Dedifferentiated amniotic fluid mesenchymal stem cell (primary cell): ENCODE data around the gene CELA2A.
"Not testable (repeated sequence)": the region's sequence is repeated elsewhere in the genome, so short reads cannot be mapped to it uniquely, and the experiment has no call there.

Source experiments
- DNase-seq: peaks from one replicate; pipeline ENCODE4 v3.0.0-alpha.2; 2016; ENCODE audit errors: extremely low spot score

Gene CELA2A

DNA sequence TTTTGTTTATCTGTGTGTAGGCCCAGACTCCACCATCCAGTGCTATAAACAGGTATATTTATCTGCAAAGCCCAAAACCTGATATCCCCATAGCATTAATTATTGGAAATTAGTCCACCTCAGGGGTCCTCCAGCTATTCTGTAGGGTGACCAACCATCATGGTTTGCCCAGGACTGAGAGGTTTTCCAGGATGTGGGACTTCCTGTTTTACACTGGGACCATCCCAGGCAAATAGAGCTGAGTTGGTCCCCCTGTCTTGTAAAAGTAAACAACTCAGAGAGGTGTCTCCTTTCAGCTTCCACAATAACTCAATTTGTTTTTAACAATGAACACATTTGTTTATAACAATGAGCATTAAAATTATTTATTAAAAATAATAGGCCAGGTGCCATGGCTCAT lies 11.6 kb downstream of the CELA2A start:
- no peak for DNase-seq

DNA sequence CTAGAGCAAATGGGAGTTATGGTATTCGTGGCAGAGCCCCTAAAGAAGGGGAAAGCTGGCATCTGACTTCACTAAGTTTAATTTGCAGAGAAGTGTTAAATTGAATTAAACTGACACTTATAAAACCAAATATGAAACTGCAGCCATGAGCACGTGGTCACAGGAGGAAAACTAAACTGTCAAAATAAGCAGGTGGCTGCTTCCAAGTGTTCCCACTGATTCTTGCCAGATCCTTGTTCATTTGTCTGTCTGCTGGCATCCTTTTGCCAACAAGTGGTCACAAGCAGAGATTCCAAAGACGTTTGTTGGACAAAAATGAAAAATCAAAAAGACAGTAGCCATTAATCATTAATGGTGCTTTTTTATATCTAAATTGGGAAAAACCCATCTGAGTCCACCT lies 12.8 kb downstream of the CELA2A start:
- DNase-seq = no peak

DNA sequence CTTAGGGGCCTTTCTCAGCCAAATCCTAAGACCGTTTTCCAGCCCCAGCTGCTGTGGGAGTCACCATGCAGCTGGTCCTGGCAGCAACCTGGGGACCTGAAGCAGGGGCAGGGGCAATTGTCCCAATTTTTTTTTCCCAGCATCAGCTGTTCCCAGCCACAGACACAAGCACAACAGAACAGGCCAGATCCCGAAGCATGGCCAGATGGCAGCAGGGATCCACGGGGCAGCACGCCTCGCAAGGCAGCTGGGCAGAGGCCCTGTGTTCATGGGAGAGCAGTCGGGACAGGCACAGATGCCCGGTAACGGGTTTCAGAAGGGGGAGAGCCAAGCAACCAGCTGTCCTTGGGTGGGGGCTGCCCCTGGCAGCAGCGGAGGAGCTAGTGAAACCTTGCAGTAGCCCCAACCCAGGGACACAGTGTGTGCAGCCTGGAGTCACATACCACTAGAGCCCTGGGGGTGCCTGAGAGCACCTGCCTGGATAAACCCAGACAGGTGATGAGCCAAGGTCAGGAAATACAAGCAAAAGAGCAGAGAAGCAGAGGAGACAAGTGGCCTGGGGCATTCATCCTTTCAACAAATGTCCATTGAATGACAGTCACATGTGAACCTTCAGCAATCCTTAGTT lies 13.4 kb downstream of the CELA2A start:
- not testable (repeated sequence) for DNase-seq

DNA sequence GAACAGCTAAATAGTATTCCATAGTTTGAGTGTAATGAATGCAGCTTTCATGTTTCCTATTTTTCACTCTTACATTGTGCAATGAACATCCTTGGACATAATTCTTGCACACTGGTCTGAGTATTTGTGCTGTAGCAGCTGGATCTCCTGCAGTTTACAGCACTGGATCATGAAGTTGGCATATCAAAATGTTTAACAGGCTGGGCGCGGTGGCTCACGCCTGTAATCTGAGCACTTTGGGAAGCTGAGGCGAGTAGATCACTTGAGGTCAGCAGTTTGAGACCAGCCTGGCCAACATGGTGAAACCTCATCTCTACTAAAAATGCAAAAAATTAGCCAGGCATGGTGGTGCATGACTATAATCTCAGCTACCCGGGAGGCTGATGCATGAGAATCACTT lies 14.5 kb downstream of the CELA2A start:
- DNase-seq = not testable (repeated sequence)

DNA sequence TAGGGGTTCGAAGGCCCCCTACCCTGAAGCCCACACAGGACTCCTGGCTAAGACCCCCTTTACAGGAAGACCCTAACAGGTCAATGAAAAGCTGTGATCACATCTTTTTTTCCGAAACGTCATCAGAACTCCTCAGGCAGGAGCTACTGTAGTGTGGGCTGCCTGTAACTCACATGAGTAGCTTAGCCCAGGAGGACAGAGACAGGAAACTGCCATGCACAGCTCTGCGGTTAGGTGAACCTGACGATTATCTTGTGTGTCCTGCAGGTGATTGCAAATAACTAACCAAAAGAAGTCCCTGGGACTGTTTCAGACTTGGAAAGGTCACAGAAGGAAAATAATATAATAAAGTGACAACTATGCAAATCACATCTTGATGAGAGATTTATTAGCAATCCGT lies 15.2 kb downstream of the CELA2A start:
- DNase-seq = not testable (repeated sequence)

DNA sequence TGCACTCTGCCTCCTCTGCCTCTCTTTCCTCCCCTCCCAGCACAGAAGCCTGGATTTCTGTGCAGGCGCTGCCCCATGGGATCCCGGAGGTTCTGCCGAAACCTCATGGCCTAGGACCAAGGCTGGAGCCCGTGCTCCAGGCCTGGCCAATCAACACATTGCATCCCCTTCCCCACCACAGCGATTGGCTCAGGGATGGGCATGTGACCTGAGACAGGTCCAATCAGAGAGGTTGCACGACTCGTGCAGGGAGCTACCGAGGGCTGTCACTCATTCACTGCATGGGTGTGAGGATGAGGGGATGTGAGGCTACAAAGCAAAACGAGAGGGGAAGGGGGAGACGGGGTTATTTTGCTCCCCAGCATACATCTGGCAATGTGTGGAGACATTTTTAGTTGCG lies 16.1 kb downstream of the CELA2A start:
- no peak for DNase-seq

DNA sequence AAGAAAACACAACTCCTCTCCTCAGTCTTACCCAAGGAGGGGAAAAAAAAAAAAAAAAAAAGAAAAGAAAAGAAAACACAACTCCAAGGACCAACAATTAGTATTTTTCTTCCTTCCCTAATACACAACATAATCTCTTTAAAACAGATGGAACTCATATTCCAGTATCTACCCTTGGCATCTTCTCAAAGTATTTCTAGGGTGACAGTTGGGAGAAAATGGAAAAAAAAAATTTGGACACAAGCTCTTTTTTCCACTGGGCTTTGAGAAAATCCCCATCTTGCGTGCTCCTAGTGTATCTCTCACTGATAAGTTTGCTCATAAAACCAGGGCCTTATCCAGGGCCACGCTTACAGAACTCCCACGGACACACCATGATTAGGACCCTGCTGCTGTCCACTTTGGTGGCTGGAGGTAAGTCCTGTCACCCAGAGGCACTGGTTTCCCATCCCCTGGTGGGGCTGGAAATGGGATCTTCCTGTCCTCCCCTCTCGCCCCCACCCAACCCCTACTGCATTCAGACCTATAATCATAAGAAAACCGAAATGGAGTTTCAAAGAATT lies 19.3 kb downstream of the CELA2A start, which contains the start of gene CELA2B:
Gene CELA2B, plus strand, starts transcription at position 353 of the 563 bp plus-strand sequence. Its CDS starts 22 bp downstream, at position 375.
- no peak for DNase-seq

DNA sequence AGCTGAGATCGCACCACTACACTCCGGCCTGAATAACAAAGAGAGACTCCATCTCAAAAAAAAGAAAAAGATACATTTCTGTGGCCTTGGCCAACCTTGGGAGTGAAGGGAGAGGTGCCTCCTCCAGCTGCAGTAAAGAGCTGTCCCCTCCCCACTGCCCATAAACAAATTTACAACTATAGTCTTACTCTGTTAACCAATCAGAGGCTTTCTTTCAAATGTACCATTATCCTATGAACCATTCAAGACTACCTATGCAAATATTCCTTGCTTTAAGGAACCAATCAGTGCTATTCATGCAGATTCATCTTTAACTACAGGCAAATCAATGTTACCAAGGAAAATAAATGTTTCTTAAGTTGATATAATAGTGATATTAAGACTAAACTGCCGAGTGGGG lies 20.4 kb downstream of the CELA2A start:
- DNase-seq = no peak

DNA sequence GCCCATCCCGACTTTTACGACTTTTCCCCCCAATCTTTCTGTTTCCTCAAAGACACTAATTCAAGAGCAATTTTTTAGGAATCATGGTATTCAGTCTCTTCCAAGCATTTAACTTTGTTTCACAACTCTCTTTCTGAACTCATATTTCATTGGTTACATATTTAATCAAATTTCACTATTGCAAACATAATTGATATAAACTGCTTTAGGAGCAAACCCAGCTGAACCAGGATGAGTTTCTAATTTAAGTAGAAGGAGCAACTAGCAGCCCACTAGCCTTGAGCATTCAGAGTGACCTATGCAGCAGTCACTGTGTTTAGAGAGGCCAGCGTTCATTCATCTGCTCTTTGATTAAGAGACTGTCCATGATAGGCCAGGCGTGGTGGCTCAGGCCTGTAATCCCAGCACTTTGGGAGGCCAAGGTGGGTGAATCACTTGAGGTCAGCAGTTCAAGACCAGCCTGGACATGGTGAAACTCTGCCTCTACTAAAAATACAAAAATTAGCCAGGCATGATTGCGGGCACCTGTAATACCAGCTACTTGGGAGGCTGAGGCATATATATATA lies 21.2 kb downstream of the CELA2A start:
- no peak for DNase-seq

DNA sequence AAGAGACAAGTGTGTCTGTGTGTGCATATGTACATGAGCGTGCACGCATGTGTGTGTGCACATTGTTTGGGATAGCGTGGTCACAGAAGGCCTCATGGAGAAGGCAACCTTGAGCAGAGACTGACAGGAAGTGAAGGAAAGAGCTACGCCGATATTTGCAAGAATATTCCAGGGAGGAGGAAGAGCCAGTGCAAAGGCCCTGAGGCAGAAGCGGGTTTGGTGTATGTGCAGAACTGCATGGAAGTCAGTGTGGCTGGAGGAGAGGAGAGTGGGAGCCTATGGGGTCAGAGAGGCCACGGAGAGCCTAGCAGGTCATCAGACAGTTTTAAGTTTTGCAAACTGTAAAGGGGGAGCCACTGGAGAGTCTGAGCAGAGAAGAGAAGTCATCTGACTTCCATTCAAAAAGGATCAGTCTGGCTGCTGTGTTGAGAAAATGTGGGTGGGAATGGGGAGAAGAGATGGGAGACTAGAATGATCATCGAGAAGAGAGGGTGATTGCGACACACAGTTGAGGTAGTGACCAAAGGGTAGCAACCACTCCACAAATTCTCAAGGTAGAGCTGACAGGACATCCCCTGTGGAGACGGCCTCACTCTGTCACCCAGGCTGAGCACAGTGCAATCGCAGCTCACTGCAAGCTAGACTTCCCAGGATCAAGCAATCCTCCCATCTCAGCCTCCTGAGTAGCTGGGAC lies 23.3 kb downstream of the CELA2A start:
- DNase-seq = no peak

DNA sequence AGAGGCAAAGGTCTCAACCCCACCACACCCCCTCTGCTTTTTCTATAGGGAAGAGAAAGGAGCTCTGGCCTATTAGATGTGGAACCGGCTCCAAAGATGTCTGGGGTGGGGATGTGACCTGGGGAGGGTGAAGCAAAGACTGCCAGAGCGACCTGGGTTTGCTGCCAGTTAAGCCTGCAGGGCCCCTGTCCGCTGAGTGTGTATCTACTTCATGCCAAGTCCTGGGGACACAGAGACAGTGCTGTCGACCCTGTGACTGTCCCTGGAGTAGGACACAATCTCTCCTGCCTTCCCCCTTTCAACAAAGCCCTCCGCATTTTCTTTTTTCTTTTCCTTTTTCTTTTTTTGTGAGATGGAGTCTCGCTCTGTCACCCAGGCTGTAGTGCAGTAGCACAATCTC lies 25.9 kb downstream of the CELA2A start:
- not testable (repeated sequence) for DNase-seq

DNA sequence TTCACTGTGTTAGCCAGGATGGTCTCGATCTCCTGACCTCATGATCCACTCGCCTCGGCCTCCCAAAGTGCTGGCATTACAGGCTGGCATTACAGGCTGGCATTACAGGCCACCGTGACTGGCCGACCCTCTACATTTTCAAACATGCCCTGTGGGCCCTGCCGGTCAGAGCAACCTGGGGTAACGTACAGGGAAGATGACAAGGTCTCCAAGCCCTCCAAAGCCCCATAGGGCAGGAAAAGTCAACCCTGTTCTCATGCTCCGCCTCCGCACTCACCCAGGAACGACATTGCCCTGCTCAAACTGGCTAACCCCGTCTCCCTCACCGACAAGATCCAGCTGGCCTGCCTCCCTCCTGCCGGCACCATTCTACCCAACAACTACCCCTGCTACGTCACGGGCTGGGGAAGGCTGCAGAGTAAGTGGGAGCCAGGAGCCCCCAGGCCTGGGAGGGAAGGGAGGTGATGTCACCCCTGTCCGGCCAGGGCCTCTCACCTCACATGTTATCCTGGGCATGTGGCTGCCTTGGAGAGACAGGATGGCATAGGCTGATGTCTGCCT lies 26.5 kb downstream of the CELA2A start:
- not testable (repeated sequence) for DNase-seq

DNA sequence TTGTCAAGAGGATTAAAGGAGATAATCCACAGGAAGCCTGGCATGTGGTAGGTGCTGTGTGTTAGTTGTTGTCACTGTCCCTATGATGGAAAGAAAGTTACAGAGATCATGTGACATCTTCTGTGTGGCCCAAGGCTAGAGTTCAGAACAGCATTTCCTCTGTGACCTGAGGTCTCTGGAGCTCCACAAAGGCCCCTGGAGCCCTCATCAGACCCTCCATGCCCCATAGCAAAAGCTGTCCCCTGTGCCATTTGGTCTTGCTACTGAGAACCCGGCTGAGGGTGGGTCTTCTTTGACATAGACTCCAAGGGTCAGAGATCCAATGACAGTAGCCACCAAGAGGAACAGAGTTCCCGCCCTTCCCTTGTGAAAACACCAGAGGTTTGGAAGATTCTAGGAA lies 27.4 kb downstream of the CELA2A start:
- no peak for DNase-seq

DNA sequence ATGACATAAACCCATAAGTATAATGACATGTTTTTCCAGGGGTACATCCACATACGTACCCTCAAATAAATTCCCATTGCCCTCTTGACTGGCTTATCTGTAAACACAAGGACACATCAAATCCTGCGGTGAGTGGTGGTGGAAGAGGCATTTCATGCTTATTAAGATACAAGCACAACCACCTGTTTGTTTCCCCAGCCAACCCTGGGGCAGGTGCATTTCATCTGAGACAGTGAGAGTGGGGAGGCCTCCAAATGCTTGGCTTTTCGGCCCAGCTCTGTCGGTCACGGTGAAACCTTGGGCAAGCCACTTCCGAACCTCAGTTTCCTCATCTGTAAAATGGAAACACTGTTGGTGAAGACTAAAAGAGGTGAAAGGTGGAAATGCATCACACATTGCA lies 27.9 kb downstream of the CELA2A start:
- DNase-seq = not testable (repeated sequence)

DNA sequence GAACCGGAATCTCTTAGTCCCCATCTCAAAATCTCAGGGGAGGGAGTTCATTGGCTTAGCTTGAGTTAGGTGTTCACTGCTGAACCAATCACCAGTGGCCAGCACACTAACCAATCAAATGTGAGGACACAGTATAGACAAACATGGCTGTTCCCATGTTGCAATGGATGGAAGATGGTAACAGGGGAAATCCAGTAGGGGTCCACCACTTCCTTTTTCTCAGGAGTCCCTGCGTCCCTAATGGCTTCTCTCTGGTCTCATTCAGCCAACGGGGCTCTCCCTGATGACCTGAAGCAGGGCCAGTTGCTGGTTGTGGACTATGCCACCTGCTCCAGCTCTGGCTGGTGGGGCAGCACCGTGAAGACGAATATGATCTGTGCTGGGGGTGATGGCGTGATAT lies 29.1 kb downstream of the CELA2A start:
- DNase-seq = no peak

DNA sequence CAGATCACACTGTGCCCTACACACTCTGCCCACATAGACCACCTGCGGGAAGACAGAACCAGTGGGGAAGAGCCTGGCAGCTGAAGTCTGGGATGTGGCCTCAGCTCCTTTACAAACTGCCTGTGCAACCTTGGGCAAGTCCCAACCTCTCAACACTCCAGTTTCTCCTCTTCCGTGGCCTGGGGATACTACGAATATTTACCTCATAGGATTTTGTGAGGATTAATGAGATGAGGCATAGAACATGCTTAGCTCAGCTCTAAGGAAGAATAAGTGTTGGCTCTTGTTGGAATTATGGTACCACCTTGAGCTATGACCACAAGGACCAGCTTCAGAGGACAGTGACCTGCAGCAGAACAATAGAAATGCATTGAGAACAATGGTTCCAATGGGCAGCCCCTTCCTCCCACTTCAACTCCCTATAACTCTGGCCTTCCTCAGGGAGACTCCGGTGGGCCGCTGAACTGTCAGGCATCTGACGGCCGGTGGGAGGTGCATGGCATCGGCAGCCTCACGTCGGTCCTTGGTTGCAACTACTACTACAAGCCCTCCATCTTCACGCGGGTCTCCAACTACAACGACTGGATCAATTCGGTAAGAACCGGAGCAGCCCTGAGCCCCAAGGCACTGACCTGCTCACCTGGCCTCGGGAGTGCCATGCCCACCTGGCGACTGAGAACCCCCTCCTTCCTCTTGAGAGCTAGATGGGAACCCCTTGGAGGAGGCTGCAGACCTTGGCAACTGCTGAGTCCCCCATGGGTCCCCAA lies 30.5 kb downstream of the CELA2A start:
- DNase-seq = not testable (repeated sequence)

DNA sequence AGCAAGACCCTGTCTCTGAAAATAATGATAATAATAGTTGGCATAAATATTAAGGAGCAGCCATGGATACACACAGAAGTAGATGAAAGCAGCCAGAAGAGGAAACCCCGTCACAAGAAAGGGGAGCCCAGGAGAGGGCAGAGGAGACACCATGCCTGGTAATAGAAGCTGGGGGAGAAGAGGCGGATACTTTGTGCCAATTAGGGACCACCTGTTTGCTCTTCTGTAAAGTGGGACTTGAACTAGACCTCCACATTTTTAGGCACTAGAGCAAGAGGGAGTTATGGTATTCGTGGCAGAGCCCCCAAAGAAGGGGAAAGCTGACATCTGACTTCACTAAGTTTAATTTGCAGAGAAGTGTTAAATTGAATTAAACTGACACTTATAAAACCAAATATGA lies 31.8 kb downstream of the CELA2A start:
- no peak for DNase-seq

DNA sequence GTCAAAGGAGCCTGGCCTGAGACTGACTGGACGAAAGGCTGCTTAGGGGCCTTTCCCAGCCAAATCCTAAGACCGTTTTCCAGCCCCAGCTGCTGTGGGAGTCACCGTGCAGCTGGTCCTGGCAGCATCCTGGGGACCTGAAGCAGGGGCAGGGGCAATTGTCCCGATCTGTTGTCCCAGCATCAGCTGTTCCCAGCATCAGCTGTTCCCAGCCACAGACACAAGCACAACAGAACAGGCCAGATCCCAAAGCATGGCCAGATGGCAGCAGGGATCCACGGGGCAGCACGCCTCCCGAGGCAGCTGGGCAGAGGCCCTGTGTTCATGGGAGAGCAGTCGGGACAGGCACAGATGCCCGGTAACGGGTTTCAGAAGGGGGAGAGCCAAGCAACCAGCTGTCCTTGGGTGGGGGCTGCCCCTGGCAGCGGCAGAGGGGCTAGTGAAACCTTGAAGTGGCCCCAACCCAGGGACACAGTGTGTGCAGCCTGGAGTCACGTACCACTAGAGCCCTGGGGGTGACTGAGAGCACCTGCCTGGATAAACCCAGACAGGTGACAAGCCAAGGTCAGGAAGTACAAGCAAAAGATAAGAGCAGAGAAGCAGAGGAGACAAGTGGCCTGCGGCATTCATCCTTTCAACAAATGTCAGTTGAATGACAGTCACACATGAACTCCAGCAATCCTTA lies 32.7 kb downstream of the CELA2A start:
- no peak for DNase-seq

DNA sequence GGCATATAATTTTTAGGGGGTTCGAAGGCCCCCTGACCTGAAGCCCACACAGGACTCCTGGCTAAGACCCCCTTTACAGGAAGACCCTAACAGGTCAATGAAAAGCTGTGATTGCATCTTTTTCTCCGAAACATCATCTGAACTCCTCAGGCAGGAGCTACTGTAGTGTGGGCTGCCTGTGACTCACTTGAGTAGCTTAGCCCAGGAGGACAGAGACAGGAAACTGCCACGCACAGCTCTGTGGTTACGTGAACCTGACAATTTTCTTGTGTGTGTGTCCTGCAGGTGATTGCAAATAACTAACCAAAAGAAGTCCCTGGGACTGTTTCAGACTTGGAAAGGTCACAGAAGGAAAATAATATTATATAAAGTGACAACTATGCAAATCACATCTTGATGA lies 34.5 kb downstream of the CELA2A start:
- not testable (repeated sequence) for DNase-seq

DNA sequence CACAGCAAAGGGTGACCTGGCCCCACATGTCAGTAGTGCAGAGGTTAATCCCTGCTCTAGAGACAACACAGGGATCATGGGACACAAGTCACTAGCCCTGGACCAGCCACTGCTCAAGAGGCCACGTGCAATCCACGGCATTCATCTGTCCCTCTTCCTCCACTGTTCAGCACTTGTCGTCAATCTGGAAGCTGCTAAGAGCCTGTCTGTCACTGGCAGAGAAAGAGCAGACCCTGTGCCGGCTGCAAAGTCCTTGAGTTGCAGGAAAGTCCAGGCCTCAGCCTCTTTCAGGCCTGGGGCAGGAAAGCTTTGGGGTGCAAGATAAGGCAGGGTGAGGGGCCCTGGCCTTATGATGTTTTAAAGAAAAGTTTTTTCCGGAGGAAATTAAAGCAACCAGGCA lies 36.1 kb downstream of the CELA2A start:
- DNase-seq = no peak

DNA sequence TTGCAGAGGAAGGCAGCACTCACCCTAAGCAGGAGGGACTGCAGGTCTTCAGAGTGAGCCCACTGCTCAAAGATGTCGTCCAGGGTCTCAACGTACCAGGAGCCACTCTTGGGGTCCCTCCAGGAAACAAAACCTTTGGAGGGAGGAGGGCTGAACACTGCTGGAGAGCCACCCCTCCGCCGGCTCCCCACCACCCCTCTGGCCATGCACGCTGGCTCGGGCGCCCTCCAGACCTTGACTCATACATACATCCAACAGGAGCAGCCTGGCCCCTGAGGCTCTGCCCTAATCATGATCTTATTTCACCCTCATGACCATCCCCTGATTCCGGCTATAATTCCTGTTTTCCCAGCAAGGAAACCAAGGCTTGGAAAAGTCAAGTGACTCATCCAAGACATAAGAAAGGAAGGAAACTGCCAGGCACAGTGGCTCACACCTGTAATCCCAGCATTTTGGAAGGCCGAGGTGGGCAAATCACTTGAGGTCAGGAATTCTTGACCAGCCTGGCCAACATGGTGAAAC lies 37.4 kb downstream of the CELA2A start:
- DNase-seq = no peak
